GM12801 (cell line): ENCODE data around the gene OSBPL5.

Experiments
- CTCF ChIP-seq: IDR thresholded peaks from one replicate; pipeline ENCODE4 v1.5.1; 2011; ENCODE audit warnings: control low read depth; ENCODE audit not compliant: insufficient read length; ENCODE audit errors: extremely low read depth

Gene OSBPL5

GRCh38 chr11:3103076-3103475 lies 62.0 kb downstream of the OSBPL5 start:
- TF ChIP-seq CTCF = no peak

GRCh38 chr11:3102641-3102921 lies 62.5 kb downstream of the OSBPL5 start:
- TF ChIP-seq CTCF = no peak

GRCh38 chr11:3101921-3102640 lies 63.0 kb downstream of the OSBPL5 start:
- TF ChIP-seq CTCF = no peak

- no peak for TF ChIP-seq CTCF
Observed at GRCh38 chr11:3099178-3099577, 65.9 kb downstream of the OSBPL5 start.

- no peak for TF ChIP-seq CTCF
Observed at GRCh38 chr11:3096909-3097530, 68.1 kb downstream of the OSBPL5 start.

- no peak for TF ChIP-seq CTCF
Observed at GRCh38 chr11:3095712-3096361, 69.3 kb downstream of the OSBPL5 start.

- no peak for TF ChIP-seq CTCF
Observed at GRCh38 chr11:3094223-3094824, 70.8 kb downstream of the OSBPL5 start.
